Naive B cell (primary cell): ENCODE measurements around the gene DAPK2. TPM values are rescaled to one million over a fixed set of nuclear protein-coding genes. Genes with fewer than 3 reads are reported as not detected.

Source experiments
- ATAC-seq, 2 donors: fragments of 150-1000 bp; cut with Tn5 transposase; 2 replicates each; pipeline ENCODE4 v1.10.0; 2021; ENCODE audit warnings: low read depth in 2 of 2, mild to moderate bottlenecking in 2 of 2, moderate library complexity in 2 of 2
- DNase-seq: peaks from one replicate; pipeline ENCODE4 v3.0.0; 2022
- H3K27ac Mint-ChIP-seq, 6 donors: one replicate each; pipeline ENCODE4 v1.8.0; 2020 to 2022; ENCODE audit warnings: mild to moderate bottlenecking in 6 of 6, mixed read lengths in 6 of 6, moderate library complexity in 5 of 6, inconsistent platforms in 2 of 6
- H3K27me3 Mint-ChIP-seq, 3 donors: one replicate each; pipeline ENCODE4 v1.8.0; 2021 to 2022; ENCODE audit warnings: mixed read lengths in 3 of 3, mild to moderate bottlenecking in 1 of 3
- H3K36me3 Mint-ChIP-seq, 2 donors: one replicate each; pipeline ENCODE4 v1.8.0; 2020 to 2022; ENCODE audit warnings: mixed read lengths in 2 of 2, inconsistent platforms in 1 of 2, mild to moderate bottlenecking in 1 of 2
- H3K4me1 Mint-ChIP-seq, 3 donors: one replicate each; pipeline ENCODE4 v1.8.0; 2020 to 2022; ENCODE audit warnings: mixed read lengths in 3 of 3, inconsistent platforms in 1 of 3, mild to moderate bottlenecking in 1 of 3, moderate library complexity in 1 of 3
- H3K4me3 Mint-ChIP-seq, 8 donors: one replicate each; pipeline ENCODE4 v1.8.0; 2020 to 2022; ENCODE audit warnings: mild to moderate bottlenecking in 8 of 8, mixed read lengths in 8 of 8, moderate library complexity in 8 of 8, inconsistent platforms in 2 of 8
- H3K9me3 Mint-ChIP-seq, 7 donors: one replicate each; pipeline ENCODE4 v1.8.0; 2020 to 2022; ENCODE audit warnings: mixed read lengths in 7 of 7, mild to moderate bottlenecking in 5 of 7, inconsistent platforms in 2 of 7, moderate library complexity in 1 of 7
- polyA plus RNA-seq, 6 donors: library from polyadenylated mRNA; unstranded; fragments of 300-500 nt; fragmentation: Illumina TruSeq; gene quantifications; one replicate each; pipeline ENCODE4 v1.2.3, GENCODE V29; 2021; ENCODE audit warnings: low read depth in 6 of 6

Gene DAPK2
- polyA plus RNA-seq, 6 donors from 2014 or later, result 0.69 to 10.3 (median 0.96) TPM

DNA sequence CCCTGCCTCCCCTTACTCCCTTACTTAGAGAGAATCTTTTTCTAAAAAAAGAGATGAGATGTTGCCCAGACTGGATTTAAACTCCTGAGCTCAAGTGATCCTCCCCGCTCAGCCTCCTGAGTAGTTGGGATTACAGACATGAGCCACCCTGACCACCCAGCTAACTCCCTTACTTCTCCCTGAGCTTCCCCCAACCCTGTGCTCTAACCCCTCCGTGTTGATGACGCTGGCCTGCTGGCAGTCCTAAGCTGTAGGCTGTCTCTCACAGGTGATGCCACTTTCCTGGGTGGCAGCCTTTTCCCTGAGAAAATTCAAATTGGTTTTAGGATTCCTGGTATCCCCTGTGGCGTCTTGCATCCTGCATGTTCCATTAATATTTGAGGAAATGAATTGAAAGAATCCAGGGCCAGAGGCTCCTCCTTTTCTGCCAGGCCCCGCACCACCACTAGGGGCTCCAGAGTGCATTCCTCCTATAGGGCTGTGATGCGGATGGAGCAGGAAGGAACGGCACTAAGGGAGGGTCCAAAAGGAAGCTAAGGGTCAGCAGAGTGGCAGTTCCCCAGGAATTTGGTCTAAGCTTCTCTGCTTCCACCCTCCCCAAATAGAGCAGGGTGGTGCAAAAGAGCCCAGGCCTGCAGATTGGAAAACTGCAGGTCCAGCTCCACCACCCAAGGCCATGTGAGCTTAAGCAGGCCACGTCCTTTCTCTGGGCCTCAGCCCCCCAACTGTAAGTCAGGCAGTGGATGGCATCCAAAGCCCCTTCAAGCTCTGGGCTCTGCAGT, 101.1 kb downstream of the DAPK2 start:
- no peaks in the 10 kb centered on the region for H3K9me3 Mint-ChIP-seq
- DNase-seq (peak; percentile 54), ATAC-seq (peak; percentile 31 to 62)
- H3K4me3 Mint-ChIP-seq, result peak overlapping the region in 2 of 8 donors; percentile 5 to 66
- no peaks in the 10 kb centered on the region for H3K36me3 Mint-ChIP-seq
- H3K27me3 Mint-ChIP-seq, result peaks cover 0 to 4% (median 0%) of the 10 kb centered on the region in 3 donors
- H3K27ac Mint-ChIP-seq, result peak overlapping the region; percentile 11 to 94 (median 54)
- peaks cover 16 to 53% (median 32%) of the 10 kb centered on the region in 3 donors for H3K4me1 Mint-ChIP-seq

DNA sequence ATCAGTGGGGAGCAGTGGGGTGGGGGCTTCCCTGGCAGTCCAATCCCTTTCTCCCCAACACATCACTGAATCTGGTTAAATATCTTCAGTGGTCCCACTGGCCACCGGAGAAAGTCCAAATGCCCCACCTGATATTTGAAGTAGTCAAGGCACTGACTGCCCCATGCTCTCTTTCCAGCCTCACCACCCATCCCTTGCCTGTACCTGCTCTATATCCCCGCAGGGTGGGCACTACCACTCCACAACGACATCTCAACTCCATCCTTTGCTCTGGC, 101.7 kb downstream of the DAPK2 start:
- H3K4me3 Mint-ChIP-seq, result no peak overlapping the region
- DNase-seq (no peak), ATAC-seq (no peak)
- H3K9me3 Mint-ChIP-seq, result peaks cover 0 to 3% (median 0%) of the 10 kb centered on the region in 7 donors
- peaks cover 21 to 59% (median 37%) of the 10 kb centered on the region in 3 donors for H3K4me1 Mint-ChIP-seq
- H3K27me3 Mint-ChIP-seq, result peaks cover 0 to 4% (median 0%) of the 10 kb centered on the region in 3 donors
- H3K27ac Mint-ChIP-seq, result peak overlapping the region in 5 of 6 donors; percentile 13 to 94 (median 51)
- H3K36me3 Mint-ChIP-seq, result no peaks in the 10 kb centered on the region

- Mint-ChIP-seq H3K27ac (peak overlapping the region in 1 of 6 donors; percentile 47), H3K36me3 (no peaks in the 10 kb centered on the region), H3K4me3 (no peak overlapping the region), H3K9me3 (peaks cover 0 to 3% (median 0%) of the 10 kb centered on the region in 7 donors), H3K27me3 (peaks cover 0 to 4% (median 0%) of the 10 kb centered on the region in 3 donors), H3K4me1 (peaks cover 27 to 60% (median 40%) of the 10 kb centered on the region in 3 donors)
- ATAC-seq, result no peak
- DNase-seq, result no peak
Measured at GRCh38 chr15:63943829-63944680, 102.2 kb downstream of the DAPK2 start.

DNA sequence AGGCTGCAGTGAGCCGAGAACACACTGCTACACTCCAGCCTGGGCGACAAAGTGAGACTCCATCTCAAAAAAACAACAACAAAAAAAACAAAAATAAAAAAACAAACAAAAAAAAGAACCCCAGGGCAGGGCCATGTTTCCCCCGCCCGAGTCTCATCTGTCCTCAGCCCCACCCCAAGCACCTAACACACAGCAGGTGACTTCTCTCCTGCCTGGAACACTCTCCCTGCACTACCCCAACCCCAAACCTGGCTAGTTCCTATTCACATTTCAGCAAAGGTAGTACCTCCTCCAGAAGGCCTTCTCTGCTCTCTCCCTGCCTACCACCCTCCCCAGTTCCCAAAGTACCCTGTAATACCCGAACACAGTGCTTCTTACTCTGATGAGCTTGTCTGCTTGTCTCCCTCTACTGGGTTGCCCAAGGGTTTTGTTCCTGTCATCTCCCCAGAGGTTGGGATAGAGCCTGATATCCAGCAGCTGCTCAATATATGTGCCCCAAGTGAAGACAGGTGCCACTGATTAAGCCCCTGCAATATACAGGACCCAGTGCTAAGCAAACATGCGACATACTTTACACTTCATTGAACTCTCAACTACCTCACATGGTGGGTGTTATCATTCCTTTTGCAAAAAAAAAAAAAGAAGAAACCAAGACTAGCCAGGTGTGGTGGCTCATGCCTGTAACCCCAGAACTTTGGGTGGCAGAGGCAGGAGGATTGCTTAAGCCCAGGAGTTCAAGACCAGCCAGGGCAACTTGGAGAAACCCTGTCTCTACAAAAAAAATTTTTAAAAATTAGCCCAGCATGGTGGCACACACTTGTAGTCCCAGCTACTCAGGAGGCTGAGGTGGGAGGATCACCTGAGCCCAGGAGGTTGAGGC, 103.6 kb downstream of the DAPK2 start:
- peak overlapping the region in 3 of 8 donors; percentile 20 to 74 (median 45) for H3K4me3 Mint-ChIP-seq

GRCh38 chr15:63941698-63942465, 104.4 kb downstream of the DAPK2 start:
- peak overlapping the region in 2 of 8 donors; percentile 15 to 47 for H3K4me3 Mint-ChIP-seq
- H3K36me3 Mint-ChIP-seq, result no peaks in the 10 kb centered on the region
- H3K4me1 Mint-ChIP-seq, result peaks cover 35 to 61% (median 47%) of the 10 kb centered on the region in 3 donors
- no peak for DNase-seq
- peak overlapping the region in 4 of 6 donors; percentile 3 to 89 (median 61) for H3K27ac Mint-ChIP-seq
- ATAC-seq, result no peak
- H3K27me3 Mint-ChIP-seq, result peaks cover 0 to 4% (median 0%) of the 10 kb centered on the region in 3 donors
- peaks cover 0 to 3% (median 0%) of the 10 kb centered on the region in 7 donors for H3K9me3 Mint-ChIP-seq

More for the DNA sequence above, 103.6 kb downstream of the DAPK2 start:
- H3K9me3 Mint-ChIP-seq, result peaks cover 0 to 3% (median 0%) of the 10 kb centered on the region in 7 donors
- DNase-seq, result peak; percentile 45
- peak overlapping the region; percentile 49 to 97 (median 82) for H3K27ac Mint-ChIP-seq
- peak; percentile 84 to 92 for ATAC-seq
- no peaks in the 10 kb centered on the region for H3K36me3 Mint-ChIP-seq
- H3K27me3 Mint-ChIP-seq, result peaks cover 0 to 4% (median 0%) of the 10 kb centered on the region in 3 donors
- H3K4me1 Mint-ChIP-seq, result peaks cover 35 to 64% (median 47%) of the 10 kb centered on the region in 3 donors

GRCh38 chr15:63940966-63941620, 105.2 kb downstream of the DAPK2 start:
- peaks cover 35 to 59% (median 47%) of the 10 kb centered on the region in 3 donors for H3K4me1 Mint-ChIP-seq

DNA sequence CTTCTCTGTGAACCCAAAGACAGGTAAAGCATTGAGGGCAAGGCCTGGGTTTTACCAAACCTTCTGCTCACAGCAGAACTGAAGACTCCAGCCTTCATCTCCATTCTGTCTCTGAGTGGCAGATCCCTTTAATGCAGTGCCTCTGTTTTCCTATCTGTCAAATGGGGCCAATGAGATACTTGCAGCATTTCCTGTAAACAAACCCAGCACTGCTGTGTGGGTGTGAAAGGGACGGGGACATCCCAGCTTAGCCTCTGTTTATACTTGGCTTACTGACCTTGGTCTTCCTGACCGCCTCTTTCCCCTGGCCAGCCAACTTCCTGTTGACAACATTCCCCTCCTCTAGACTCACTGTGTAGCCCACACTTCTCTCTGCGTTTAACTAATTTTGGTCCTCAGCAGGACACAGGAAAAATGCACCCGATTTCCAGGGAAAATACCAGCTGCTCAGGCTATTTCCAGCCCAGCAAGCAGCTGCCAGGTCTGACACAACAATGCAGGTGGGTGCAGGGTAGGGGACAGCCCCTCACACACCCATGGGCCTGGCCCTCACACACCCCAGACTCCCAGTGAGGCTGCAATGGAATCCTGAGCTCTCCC, 106.7 kb downstream of the DAPK2 start:
- Mint-ChIP-seq H3K4me1 (peaks cover 27 to 46% (median 41%) of the 10 kb centered on the region in 3 donors), H3K36me3 (no peaks in the 10 kb centered on the region), H3K9me3 (peaks cover 0 to 3% (median 0%) of the 10 kb centered on the region in 7 donors), H3K27me3 (no peaks in the 10 kb centered on the region), H3K4me3 (peak overlapping the region in 7 of 8 donors; percentile 23 to 82 (median 51)), H3K27ac (peak overlapping the region in 5 of 6 donors; percentile 46 to 94 (median 66))
- DNase-seq, result no peak
- no peak for ATAC-seq

More at GRCh38 chr15:63940966-63941620, 105.2 kb downstream of the DAPK2 start:
- peak overlapping the region in 2 of 6 donors; percentile 24 to 73 for H3K27ac Mint-ChIP-seq
- DNase-seq (no peak), ATAC-seq (no peak)
- H3K36me3 Mint-ChIP-seq, result no peaks in the 10 kb centered on the region
- no peak overlapping the region for H3K4me3 Mint-ChIP-seq
- peaks cover 0 to 4% (median 0%) of the 10 kb centered on the region in 3 donors for H3K27me3 Mint-ChIP-seq
- peaks cover 0 to 3% (median 0%) of the 10 kb centered on the region in 7 donors for H3K9me3 Mint-ChIP-seq

DNA sequence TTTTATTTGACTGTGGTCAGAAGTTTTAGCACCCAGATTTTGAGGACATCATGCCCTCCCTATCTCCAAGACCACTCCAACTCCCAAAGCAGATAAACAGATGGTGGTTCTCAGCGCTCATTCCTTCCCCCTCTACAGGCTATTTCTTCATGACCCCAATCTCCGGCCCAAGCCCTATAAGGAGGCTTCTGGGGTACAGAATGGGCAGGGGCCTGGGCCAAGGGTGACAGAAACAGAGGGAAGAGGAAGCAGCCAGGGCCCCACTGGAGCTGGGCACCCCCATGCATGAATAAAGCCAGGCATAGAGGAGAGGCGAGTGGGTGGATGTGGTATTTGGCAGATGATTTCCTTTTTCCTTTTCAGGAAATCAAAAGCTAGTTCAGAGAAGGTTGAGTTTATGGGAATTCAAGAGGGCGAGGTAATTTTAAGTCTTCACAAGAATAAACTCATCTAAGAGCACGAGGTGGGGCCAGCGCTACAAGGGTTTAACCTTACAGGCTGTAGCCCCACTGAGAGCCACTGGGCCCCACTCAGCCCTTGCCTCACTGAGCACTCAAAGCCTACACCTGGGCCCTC, 107.7 kb downstream of the DAPK2 start:
- Mint-ChIP-seq H3K9me3 (peaks cover 0 to 3% (median 0%) of the 10 kb centered on the region in 7 donors), H3K4me3 (peak overlapping the region in 6 of 8 donors; percentile 47 to 82 (median 60)), H3K4me1 (peaks cover 27 to 45% (median 41%) of the 10 kb centered on the region in 3 donors), H3K27me3 (no peaks in the 10 kb centered on the region), H3K27ac (peak overlapping the region in 3 of 6 donors; percentile 60 to 88 (median 84)), H3K36me3 (no peaks in the 10 kb centered on the region)
- ATAC-seq, result no peak
- DNase-seq, result no peak

GRCh38 chr15:63933522-63933921, 112.8 kb downstream of the DAPK2 start:
- ATAC-seq (no peak), DNase-seq (no peak)
- Mint-ChIP-seq H3K36me3 (no peaks in the 10 kb centered on the region), H3K27me3 (peaks cover 0 to 3% (median 0%) of the 10 kb centered on the region in 3 donors), H3K27ac (no peak overlapping the region), H3K4me3 (no peak overlapping the region), H3K4me1 (peaks cover 5 to 6% (median 6%) of the 10 kb centered on the region in 3 donors), H3K9me3 (no peaks in the 10 kb centered on the region)

DNA sequence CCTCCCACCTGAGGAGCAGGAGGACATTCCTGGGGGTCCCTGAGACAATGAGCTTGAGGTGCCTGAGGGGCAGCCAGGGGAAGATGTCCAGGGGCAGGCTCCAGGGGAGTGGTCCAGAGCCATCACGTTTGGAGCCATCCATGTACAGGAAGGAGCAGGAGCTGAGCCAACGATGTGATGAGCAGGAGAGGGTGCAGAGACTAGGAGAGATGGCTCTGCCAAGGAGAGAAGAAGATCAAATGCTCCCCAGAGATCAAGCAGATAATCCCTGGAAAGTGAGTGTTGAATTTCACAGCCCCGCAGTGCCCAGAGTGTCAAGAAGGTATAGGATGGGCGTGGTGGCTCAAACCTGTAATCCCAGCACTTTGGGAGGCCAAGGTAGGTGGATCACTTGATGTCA, 114.7 kb downstream of the DAPK2 start:
- H3K27me3 Mint-ChIP-seq, result peaks cover 0 to 12% (median 0%) of the 10 kb centered on the region in 3 donors
- no peak overlapping the region for H3K27ac Mint-ChIP-seq
- no peak for ATAC-seq
- DNase-seq, result no peak
- H3K4me3 Mint-ChIP-seq, result peak overlapping the region in 1 of 8 donors; percentile 67
- H3K4me1 Mint-ChIP-seq, result peaks cover 0 to 3% (median 0%) of the 10 kb centered on the region in 3 donors
- no peaks in the 10 kb centered on the region for H3K36me3 Mint-ChIP-seq
- no peaks in the 10 kb centered on the region for H3K9me3 Mint-ChIP-seq

DNA sequence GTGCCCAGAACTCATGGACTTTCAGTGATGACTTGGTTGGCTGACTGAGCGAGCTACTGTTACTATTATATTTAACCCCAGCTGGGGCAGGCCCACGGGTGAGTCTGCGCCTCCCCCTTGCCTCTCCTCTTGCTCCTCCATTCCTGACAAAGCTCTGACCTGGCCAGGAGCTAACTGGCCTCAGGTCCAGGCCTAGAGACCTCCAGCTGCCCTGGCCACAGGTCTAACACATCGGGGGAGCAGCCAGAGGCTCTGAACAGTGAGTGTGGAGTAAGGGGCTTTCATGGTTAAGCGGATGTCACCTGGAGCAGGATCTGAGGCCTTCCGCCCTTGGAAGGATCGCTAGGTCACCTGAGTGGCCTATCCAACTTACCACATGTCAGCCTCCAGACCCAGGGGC, 116.3 kb downstream of the DAPK2 start:
- peaks cover 0 to 1% (median 0%) of the 10 kb centered on the region in 7 donors for H3K9me3 Mint-ChIP-seq
- ATAC-seq, result no peak
- H3K27ac Mint-ChIP-seq, result no peak overlapping the region
- H3K36me3 Mint-ChIP-seq, result no peaks in the 10 kb centered on the region
- H3K27me3 Mint-ChIP-seq, result peaks cover 0 to 12% (median 0%) of the 10 kb centered on the region in 3 donors
- peaks cover 0 to 3% (median 0%) of the 10 kb centered on the region in 3 donors for H3K4me1 Mint-ChIP-seq
- DNase-seq, result no peak
- H3K4me3 Mint-ChIP-seq, result no peak overlapping the region
